ENCODE measurements around the gene CXCL8. TPM values are rescaled to one million over a fixed set of nuclear protein-coding genes. Genes with fewer than 3 reads are reported as not detected.

The CXCL8 gene
- total RNA-seq, 1 donor from 2014 or later, result not detected

- Histone ChIP-seq H2AFZ (replicated peaks) (no peak overlapping the region), H3K4me3 (no peak overlapping the region), H3K27ac (no peak overlapping the region), H4K20me1 (ENCODE audit: low read depth) (no peaks in the 10 kb centered on the region), H3K4me2 (no peak overlapping the region), H3K79me2 (ENCODE audit: low read depth) (no peaks in the 10 kb centered on the region), H3K9ac (no peak overlapping the region), H3K9me3 (ENCODE audit: low read depth) (no peaks in the 10 kb centered on the region), H3K36me3 (no peaks in the 10 kb centered on the region), H3F3A (ENCODE audit: low read depth) (no peaks in the 10 kb centered on the region), H3K4me1 (no peaks in the 10 kb centered on the region), H3K27me3 (no peaks in the 10 kb centered on the region)
- no peak for DNase-seq (ENCODE audit: low spot score)
- Mint-ChIP-seq H3K27ac (no peak overlapping the region), H3K9me3 (no peaks in the 10 kb centered on the region), H3K4me3 (no peak overlapping the region), H3K36me3 (no peaks in the 10 kb centered on the region), H3K4me1 (no peaks in the 10 kb centered on the region), H3K27me3 (ENCODE audit: insufficient read depth, low read depth) (peaks cover 2% of the 10 kb centered on the region)
- TF ChIP-seq, protein P1, sequence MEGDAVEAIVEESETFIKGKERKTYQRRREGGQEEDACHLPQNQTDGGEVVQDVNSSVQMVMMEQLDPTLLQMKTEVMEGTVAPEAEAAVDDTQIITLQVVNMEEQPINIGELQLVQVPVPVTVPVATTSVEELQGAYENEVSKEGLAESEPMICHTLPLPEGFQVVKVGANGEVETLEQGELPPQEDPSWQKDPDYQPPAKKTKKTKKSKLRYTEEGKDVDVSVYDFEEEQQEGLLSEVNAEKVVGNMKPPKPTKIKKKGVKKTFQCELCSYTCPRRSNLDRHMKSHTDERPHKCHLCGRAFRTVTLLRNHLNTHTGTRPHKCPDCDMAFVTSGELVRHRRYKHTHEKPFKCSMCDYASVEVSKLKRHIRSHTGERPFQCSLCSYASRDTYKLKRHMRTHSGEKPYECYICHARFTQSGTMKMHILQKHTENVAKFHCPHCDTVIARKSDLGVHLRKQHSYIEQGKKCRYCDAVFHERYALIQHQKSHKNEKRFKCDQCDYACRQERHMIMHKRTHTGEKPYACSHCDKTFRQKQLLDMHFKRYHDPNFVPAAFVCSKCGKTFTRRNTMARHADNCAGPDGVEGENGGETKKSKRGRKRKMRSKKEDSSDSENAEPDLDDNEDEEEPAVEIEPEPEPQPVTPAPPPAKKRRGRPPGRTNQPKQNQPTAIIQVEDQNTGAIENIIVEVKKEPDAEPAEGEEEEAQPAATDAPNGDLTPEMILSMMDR (IDR thresholded peaks at IDR 0.05), result no peak
- TF ChIP-seq EZH2phosphoT487 (IDR thresholded peaks at IDR 0.05) (no peak), EZH2 (IDR thresholded peaks at IDR 0.05) (no peak)
These were observed 17.3 kb upstream of the CXCL8 start for GRCh38 chr4:73723023-73723422.

DNA sequence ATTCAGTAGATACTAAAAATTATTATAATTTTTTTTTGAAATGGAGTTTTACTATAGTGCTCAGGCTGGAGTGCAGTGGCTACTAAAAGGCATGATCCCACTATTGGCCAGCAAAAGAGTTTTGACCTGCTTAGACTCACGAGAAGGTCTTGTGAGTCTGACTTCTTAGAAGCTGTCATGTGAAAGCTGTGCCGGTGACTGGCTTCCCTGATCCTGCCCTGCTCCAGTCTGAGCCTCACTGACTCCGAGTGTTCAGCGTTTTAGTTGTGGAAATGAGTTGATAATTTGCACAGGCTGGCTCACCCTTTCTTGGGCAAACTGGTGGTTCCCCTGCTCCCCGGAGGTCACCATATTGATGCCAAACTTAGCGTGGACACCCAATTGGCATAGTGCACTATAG lies 16.4 kb upstream of the CXCL8 start:
- no peak overlapping the region for H3K27ac ChIP-seq
- no peaks in the 10 kb centered on the region for H3K36me3 ChIP-seq
- H3K4me1 Mint-ChIP-seq, result no peaks in the 10 kb centered on the region
- H3K27me3 Mint-ChIP-seq (ENCODE audit: insufficient read depth, low read depth), result peaks cover 2% of the 10 kb centered on the region
- H3K4me2 ChIP-seq, result no peak overlapping the region
- H3K9me3 ChIP-seq (ENCODE audit: low read depth), result no peaks in the 10 kb centered on the region
- no peaks in the 10 kb centered on the region for H4K20me1 ChIP-seq (ENCODE audit: low read depth)
- no peaks in the 10 kb centered on the region for H3K79me2 ChIP-seq (ENCODE audit: low read depth)
- H3K4me3 ChIP-seq, result no peak overlapping the region
- no peak for DNase-seq (ENCODE audit: low spot score)
- no peak overlapping the region for H3K4me3 Mint-ChIP-seq
- TF ChIP-seq EZH2phosphoT487 (IDR thresholded peaks at IDR 0.05) (no peak), EZH2 (IDR thresholded peaks at IDR 0.05) (no peak)
- TF ChIP-seq, protein P1 (IDR thresholded peaks at IDR 0.05), result no peak
- no peaks in the 10 kb centered on the region for H3K4me1 ChIP-seq
- no peaks in the 10 kb centered on the region for H3K27me3 ChIP-seq
- no peak overlapping the region for H2AFZ ChIP-seq (replicated peaks)
- H3K9me3 Mint-ChIP-seq, result no peaks in the 10 kb centered on the region
- H3K36me3 Mint-ChIP-seq, result no peaks in the 10 kb centered on the region
- no peak overlapping the region for H3K27ac Mint-ChIP-seq
- no peaks in the 10 kb centered on the region for H3F3A ChIP-seq (ENCODE audit: low read depth)
- no peak overlapping the region for H3K9ac ChIP-seq

DNA sequence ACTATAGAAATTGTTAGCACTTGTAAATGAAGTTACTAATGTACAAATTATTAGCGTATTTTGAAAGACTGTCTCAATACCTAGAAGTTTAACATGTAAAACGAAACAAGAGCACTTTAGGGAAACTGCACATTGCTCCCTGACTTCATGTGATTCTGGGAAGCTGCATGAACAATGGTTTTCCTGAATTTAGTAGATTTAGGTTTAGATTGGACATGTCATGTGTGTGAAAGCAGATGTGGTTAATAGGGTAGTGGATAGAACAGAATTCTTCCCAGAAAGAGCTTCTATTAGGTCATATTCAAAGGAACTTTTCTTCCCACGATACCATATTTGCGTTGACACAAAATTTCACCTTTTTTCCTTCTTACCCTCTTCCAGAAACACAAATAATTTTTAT lies 14.9 kb upstream of the CXCL8 start:
- no peak for DNase-seq (ENCODE audit: low spot score)
- H3K4me3 Mint-ChIP-seq, result no peak overlapping the region
- Histone ChIP-seq H3K27me3 (no peaks in the 10 kb centered on the region), H3K36me3 (no peaks in the 10 kb centered on the region), H3K79me2 (ENCODE audit: low read depth) (no peaks in the 10 kb centered on the region), H3F3A (ENCODE audit: low read depth) (no peaks in the 10 kb centered on the region), H3K9me3 (ENCODE audit: low read depth) (no peaks in the 10 kb centered on the region), H3K4me2 (no peak overlapping the region), H3K27ac (no peak overlapping the region), H4K20me1 (ENCODE audit: low read depth) (no peaks in the 10 kb centered on the region), H3K4me3 (no peak overlapping the region), H2AFZ (replicated peaks) (no peak overlapping the region), H3K9ac (no peak overlapping the region), H3K4me1 (no peaks in the 10 kb centered on the region)
- H3K36me3 Mint-ChIP-seq, result no peaks in the 10 kb centered on the region
- TF ChIP-seq, protein P1 (IDR thresholded peaks at IDR 0.05), result no peak
- TF ChIP-seq EZH2 (IDR thresholded peaks at IDR 0.05) (no peak), EZH2phosphoT487 (IDR thresholded peaks at IDR 0.05) (no peak)
- H3K9me3 Mint-ChIP-seq, result no peaks in the 10 kb centered on the region
- peaks cover 2% of the 10 kb centered on the region for H3K27me3 Mint-ChIP-seq (ENCODE audit: insufficient read depth, low read depth)
- H3K4me1 Mint-ChIP-seq, result no peaks in the 10 kb centered on the region
- no peak overlapping the region for H3K27ac Mint-ChIP-seq

Measured in neural progenitor cell (in vitro differentiated cells).